Common myeloid progenitor, CD34-positive (primary cell): ENCODE data around the gene EVC.

Source experiments
- CTCF ChIA-PET: fragments of 350-600 bp; sonication (Branson Sonifier 250); formaldehyde crosslinking; loops from one replicate; lab custom pipeline; 2021; ENCODE audit warnings: antibody characterized with exemption; lab: Charles Lee
- POLR2A ChIA-PET: fragments of 350-600 bp; sonication (Branson Sonifier 250); formaldehyde crosslinking; loops from one replicate; lab custom pipeline; 2021; ENCODE audit warnings: antibody characterized with exemption; lab: Charles Lee
- DNase-seq, 3 donors: peaks; one replicate each; pipeline versions ENCODE4 v3.0.0 to v3.0.0-alpha.2; 2013
- H3K27ac ChIP-seq, 2 experiments: 1 replicate in 1 of 2; 2 replicates in 1 of 2; pipeline ENCODE4 v1.7.0; 2013; ENCODE audit warnings: inconsistent platforms in 2 of 2, low read length in 2 of 2, mild to moderate bottlenecking in 2 of 2, low read depth in 1 of 2, moderate library complexity in 1 of 2; ENCODE audit not compliant: severe bottlenecking in 2 of 2, insufficient read depth in 1 of 2, poor library complexity in 1 of 2
- H3K27me3 ChIP-seq, 5 experiments: replicated peaks in 2 of 5; 1 replicate in 3 of 5; 2 replicates in 2 of 5; pipeline versions ENCODE4 v1.6.1 to v1.7.0; 2013; ENCODE audit warnings: low read length in 4 of 5, mild to moderate bottlenecking in 2 of 5, moderate library complexity in 2 of 5, inconsistent platforms in 1 of 5; ENCODE audit not compliant: insufficient read depth in 5 of 5, control insufficient read depth in 4 of 5
- H3K36me3 ChIP-seq, 4 experiments: 1 replicate in 2 of 4; 2 replicates in 2 of 4; pipeline versions ENCODE4 v1.6.1 to v1.7.0; 2013; ENCODE audit warnings: low read length in 3 of 4, control low read depth in 1 of 4, mild to moderate bottlenecking in 1 of 4; ENCODE audit not compliant: control insufficient read depth in 4 of 4, insufficient read depth in 4 of 4
- H3K4me1 ChIP-seq, 4 experiments: 1 replicate in 3 of 4; 2 replicates in 1 of 4; pipeline versions ENCODE4 v1.6.1 to v1.7.1; 2013; ENCODE audit warnings: low read length in 3 of 4, mild to moderate bottlenecking in 3 of 4, control low read depth in 1 of 4, inconsistent platforms in 1 of 4, moderate library complexity in 1 of 4; ENCODE audit not compliant: control insufficient read depth in 4 of 4, insufficient read depth in 4 of 4; ENCODE audit errors: control extremely low read depth in 1 of 4
- H3K4me3 ChIP-seq, 7 experiments: 1 replicate in 4 of 7; 2 replicates in 3 of 7; pipeline versions ENCODE4 v1.5.1 to v1.7.0; 2013; ENCODE audit warnings: mild to moderate bottlenecking in 7 of 7, low read length in 6 of 7, moderate library complexity in 6 of 7, inconsistent platforms in 2 of 7, low read depth in 2 of 7, control low read depth in 1 of 7; ENCODE audit not compliant: insufficient read depth in 4 of 7, control insufficient read depth in 1 of 7; ENCODE audit errors: extremely low read depth in 1 of 7
- H3K9me3 ChIP-seq, 5 experiments: 1 replicate in 4 of 5; 2 replicates in 1 of 5; pipeline versions ENCODE4 v1.6.1 to v1.7.1; 2013; ENCODE audit warnings: low read length in 4 of 5, mild to moderate bottlenecking in 2 of 5, inconsistent platforms in 1 of 5, low read depth in 1 of 5, moderate library complexity in 1 of 5; ENCODE audit not compliant: control insufficient read depth in 4 of 5, insufficient read depth in 2 of 5; ENCODE audit errors: control extremely low read depth in 1 of 5
- WGBS: methylation state at CpG from one replicate; pipeline ENCODE4 v1.1.5; 2013; ENCODE audit not compliant: insufficient coverage; 5-methylcytosine and 5-hydroxymethylcytosine counted together

Gene EVC

DNA sequence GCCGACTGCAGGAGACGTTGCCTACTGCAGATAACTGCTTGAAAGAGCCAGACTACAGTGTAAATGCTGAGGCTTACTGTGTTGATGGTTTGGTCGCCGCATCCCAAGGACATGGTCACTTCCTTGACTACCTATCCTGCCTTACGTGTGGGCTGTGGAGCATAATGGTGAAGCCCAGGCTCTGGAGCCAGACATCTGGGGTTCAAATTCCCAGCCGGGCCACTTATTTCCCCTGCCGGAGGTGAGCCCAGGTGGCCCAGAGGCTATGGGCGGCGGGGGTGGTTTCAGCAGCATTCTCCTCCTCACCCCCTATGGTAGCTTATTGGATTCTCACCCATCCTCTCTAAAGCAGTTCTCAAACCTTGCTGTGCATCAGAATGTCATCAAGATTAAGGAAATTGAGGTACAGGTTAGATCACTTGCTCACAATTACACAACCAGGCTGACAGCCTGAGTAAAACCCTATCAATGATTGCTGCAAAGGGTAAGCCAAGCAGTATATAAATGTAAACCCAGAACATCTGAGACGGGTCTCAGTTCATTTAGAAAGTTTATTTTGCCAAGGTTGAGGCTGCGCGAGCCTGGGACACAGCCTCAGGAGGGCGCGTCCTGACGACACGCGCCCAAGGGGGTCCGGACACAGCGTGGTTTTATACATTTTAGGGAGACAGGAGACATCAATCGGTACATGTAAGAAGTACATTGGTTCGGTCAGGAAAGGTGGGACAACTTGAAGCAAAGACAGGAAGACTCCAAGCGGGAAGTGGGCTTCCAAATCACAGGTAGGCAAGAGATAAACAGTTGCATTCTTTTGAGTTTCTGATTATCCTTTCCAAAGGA is 48.5 kb downstream of the EVC start:
- POLR2A ChIA-PET, result no interaction called here
- Histone ChIP-seq H3K27ac (no peak overlapping the region), H3K36me3 (peaks cover 0 to 8% (median 0%) of the 10 kb centered on the region in 4 experiments), H3K4me3 (no peak overlapping the region), H3K4me1 (no peaks in the 10 kb centered on the region), H3K9me3 (peaks cover 0 to 2% (median 0%) of the 10 kb centered on the region in 5 experiments), H3K27me3 (no peaks in the 10 kb centered on the region)
- WGBS, result 98% methylated on average over 21 of the region's 22 CpGs
- no peak for DNase-seq
- CTCF ChIA-PET, result no interaction called here

DNA sequence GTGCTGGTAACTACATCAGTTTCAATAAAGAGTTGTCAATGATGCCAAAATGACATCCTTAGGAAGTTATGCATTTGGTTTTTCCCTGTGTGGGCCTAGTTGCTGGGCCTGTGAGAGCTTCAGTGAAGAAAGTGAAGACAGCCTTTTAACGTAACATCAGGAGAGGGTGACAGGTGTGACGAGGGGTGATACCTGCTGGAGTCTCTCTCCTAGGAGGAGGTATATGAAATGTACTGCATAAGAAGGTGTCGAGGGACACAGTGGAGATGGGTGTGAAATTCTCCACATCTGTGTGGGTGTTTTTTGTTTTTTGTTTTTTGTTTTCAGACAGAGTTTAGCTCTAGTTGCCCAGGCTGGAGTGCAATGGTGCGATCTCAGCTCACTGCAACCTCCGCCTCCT is 49.2 kb downstream of the EVC start:
- Histone ChIP-seq H3K4me1 (no peaks in the 10 kb centered on the region), H3K27ac (no peak overlapping the region), H3K27me3 (no peaks in the 10 kb centered on the region), H3K9me3 (peaks cover 0 to 2% (median 0%) of the 10 kb centered on the region in 5 experiments), H3K4me3 (no peak overlapping the region), H3K36me3 (peaks cover 0 to 8% (median 0%) of the 10 kb centered on the region in 4 experiments)
- 98% methylated on average over 4 of the region's 5 CpGs for WGBS
- CTCF ChIA-PET, result no interaction called here
- DNase-seq, result no peak
- POLR2A ChIA-PET, result no interaction called here

GRCh38 chr4:5760936-5761480 is 50.0 kb downstream of the EVC start:
- ChIA-PET POLR2A (no interaction called here), CTCF (no interaction called here)
- Histone ChIP-seq H3K27me3 (no peaks in the 10 kb centered on the region), H3K4me1 (no peaks in the 10 kb centered on the region), H3K27ac (no peak overlapping the region), H3K9me3 (peaks cover 0 to 2% (median 0%) of the 10 kb centered on the region in 5 experiments), H3K36me3 (peaks cover 0 to 8% (median 0%) of the 10 kb centered on the region in 4 experiments), H3K4me3 (no peak overlapping the region)
- WGBS, result 93% methylated on average over 6 of the region's 9 CpGs
- no peak for DNase-seq

DNA sequence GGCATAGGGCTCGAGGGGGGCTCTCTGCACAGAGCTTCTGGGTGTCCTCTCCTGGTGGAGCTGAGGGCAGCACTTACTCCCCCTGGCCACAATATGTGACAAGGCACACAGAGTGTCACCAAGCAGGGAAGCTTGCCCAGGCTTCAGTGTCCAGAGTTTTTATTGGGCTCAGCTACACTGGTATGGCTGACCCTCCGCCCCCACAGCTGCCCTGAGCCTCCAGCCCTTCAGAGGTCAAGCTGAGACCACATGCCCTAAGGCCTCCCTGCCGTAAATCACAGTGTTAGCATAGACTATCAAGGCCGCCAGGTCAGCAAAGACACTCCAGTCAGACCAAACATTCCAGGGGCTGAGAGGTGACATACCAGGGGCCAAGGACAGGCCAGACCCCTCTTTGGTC is 59.0 kb downstream of the EVC start:
- H3K36me3 ChIP-seq, result no peaks in the 10 kb centered on the region
- peaks cover 0 to 16% (median 6%) of the 10 kb centered on the region in 5 experiments for H3K9me3 ChIP-seq
- no peak overlapping the region for H3K4me3 ChIP-seq
- no peaks in the 10 kb centered on the region for H3K27me3 ChIP-seq
- H3K27ac ChIP-seq, result no peak overlapping the region
- 85% methylated on average over 4 of the region's 4 CpGs for WGBS
- POLR2A ChIA-PET, result no interaction called here
- DNase-seq, result no peak
- no peaks in the 10 kb centered on the region for H3K4me1 ChIP-seq
- CTCF ChIA-PET, result interaction anchor here (0.9 kb wide), 1 partner anchor 21 kb away, joined by 3 read pairs; no protein-coding TSS in a partner anchor

DNA sequence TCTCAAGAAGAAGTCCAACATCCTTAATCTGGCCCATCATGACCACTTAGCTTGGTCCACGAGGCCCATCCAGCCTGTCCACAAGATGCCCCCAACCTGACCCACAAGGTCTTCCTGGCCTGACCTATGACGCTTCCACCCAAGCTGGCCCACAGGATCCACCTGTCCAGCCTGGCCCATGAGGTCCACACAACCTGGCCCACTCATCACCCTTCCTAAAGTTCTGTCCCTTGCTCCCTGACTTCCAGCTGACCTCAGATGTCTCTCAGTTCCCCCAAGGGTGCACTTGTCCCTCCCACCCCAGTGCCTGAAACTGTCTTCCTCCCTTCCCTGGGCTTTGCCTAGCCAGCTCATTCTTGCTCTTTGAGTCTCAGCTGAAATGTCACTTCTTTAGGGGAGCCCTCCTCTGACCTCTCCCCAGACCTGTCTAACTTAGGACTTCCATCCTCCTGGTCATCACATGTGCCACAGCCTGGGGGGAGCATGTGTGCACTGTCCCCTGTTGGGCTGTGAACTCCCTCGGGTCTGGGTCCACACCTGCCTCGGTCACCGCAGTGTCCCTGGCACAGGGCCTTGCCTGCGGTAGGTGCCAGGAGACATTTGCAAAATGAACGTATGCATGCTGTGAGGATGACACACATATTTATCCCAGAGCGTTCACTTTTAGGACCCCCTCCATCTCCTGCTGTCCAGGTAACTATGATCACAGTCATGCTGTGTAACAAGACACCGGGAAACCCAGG is 61.7 kb downstream of the EVC start:
- POLR2A ChIA-PET, result no interaction called here
- H3K27me3 ChIP-seq, result no peaks in the 10 kb centered on the region
- no peaks in the 10 kb centered on the region for H3K4me1 ChIP-seq
- DNase-seq, result no peak
- WGBS, result 98% methylated on average over 9 of the region's 9 CpGs
- H3K36me3 ChIP-seq, result no peaks in the 10 kb centered on the region
- no peak overlapping the region for H3K27ac ChIP-seq
- CTCF ChIA-PET, result no interaction called here
- peaks cover 0 to 33% (median 10%) of the 10 kb centered on the region in 5 experiments for H3K9me3 ChIP-seq
- H3K4me3 ChIP-seq, result no peak overlapping the region

GRCh38 chr4:5773271-5773555 is 62.2 kb downstream of the EVC start:
- no peak overlapping the region for H3K27ac ChIP-seq
- CTCF ChIA-PET, result no interaction called here

More at GRCh38 chr4:5773271-5773555, 62.2 kb downstream of the EVC start:
- H3K4me3 ChIP-seq, result no peak overlapping the region
- H3K9me3 ChIP-seq, result peaks cover 0 to 33% (median 10%) of the 10 kb centered on the region in 5 experiments
- H3K27me3 ChIP-seq, result no peaks in the 10 kb centered on the region
- no peak for DNase-seq
- no peaks in the 10 kb centered on the region for H3K36me3 ChIP-seq
- H3K4me1 ChIP-seq, result no peaks in the 10 kb centered on the region
- POLR2A ChIA-PET, result no interaction called here
- WGBS, result 83% methylated on average over 2 of the region's 2 CpGs
